Endothelial cell of umbilical vein (primary cell): ENCODE measurements around the gene NCKAP5.

Experiments used
- CTCF ChIP-seq, 2 donors: IDR thresholded peaks; 1 replicate in 1 of 2; 2 replicates in 1 of 2; pipeline ENCODE4 v1.5.1; 2011; ENCODE audit warnings: low read length in 2 of 2, mild to moderate bottlenecking in 2 of 2, moderate library complexity in 2 of 2, control low read depth in 1 of 2, inconsistent platforms in 1 of 2, low read depth in 1 of 2; ENCODE audit not compliant: insufficient read depth in 1 of 2; ENCODE audit errors: extremely low read depth in 1 of 2
- FOS ChIP-seq: IDR thresholded peaks from 2 replicates; pipeline ENCODE4 v1.6.1; 2011; ENCODE audit warnings: mild to moderate bottlenecking, low read length, moderate library complexity, borderline replicate concordance; ENCODE audit not compliant: insufficient read depth
- MAX ChIP-seq: IDR thresholded peaks from 2 replicates; pipeline ENCODE4 v1.6.1; 2011; ENCODE audit not compliant: insufficient read depth, insufficient read length
- POLR2AphosphoS5 ChIP-seq: IDR thresholded peaks from 2 replicates; pipeline ENCODE4 v1.6.1; 2012; ENCODE audit warnings: low read depth, mild to moderate bottlenecking, control low read depth, low read length, moderate library complexity; ENCODE audit not compliant: insufficient read depth

GRCh38 chr2:133062931-133063665, 505.2 kb downstream of the NCKAP5 start:
- TF ChIP-seq CTCF (IDR thresholded peaks at IDR 0.05; ENCODE audit: extremely low read depth in 1 of 2, insufficient read depth in 1 of 2, low read depth in 1 of 2, low read length in 2 of 2) (no peak), POLR2AphosphoS5 (no peak), FOS (no peak), MAX (no peak)
